Stimulated activated CD8-positive, alpha-beta memory T cell treated with anti-CD3 and anti-CD28 coated beads, Interleukin-4, amount 100 ng/mL, for 48 hours (primary cell): Measurements from ENCODE around the gene DHRS4L2.
A peak's percentile ranks its signal among the peaks of the same experiment; 100 is the strongest.
"Not testable (repeated sequence)": the region's sequence is repeated elsewhere in the genome, so short reads cannot be mapped to it uniquely, and the experiment has no call there.

Experiments
- DNase-seq: peaks from one replicate; pipeline ENCODE4 v3.0.0-alpha.2; 2020

The DHRS4L2 gene

DNA sequence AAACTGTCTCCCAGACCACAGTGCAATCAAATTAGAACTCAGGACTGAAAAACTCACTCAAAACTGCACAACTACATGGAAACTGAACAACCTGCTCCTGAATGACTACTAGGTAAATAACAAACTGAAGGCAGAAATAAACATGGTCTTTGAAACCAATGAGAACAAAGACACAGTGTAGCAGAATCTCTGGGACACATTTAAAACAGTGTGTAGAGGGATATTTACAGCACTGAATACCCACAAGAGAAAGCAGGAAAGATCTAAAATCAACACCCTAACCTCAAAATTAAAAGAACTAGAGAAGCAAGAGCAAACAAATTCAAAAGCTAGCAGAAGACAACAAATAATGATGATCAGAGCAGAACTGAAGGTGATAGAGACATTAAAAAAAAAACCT lies 14.7 kb upstream of the DHRS4L2 start:
- not testable (repeated sequence) for DNase-seq

DNA sequence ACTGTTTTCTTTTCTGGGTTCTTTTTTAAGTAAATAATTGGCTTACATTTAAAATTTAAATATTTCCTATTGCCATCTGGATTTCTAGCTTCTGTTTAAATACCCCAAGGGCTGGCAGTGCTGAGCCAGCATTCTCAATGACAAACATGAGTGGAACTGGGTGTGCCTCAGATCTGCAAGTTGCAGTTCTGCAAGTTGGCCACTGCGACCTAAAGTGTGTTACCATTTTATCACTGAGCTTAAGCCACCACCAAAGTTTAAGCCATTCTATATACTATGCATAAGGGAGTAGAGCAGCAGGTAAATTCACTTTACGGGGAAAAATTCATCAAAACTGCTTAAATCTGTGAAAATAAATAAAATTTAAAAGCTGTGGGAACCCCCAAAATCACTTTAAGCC lies 11.5 kb upstream of the DHRS4L2 start:
- not testable (repeated sequence) for DNase-seq

DNA sequence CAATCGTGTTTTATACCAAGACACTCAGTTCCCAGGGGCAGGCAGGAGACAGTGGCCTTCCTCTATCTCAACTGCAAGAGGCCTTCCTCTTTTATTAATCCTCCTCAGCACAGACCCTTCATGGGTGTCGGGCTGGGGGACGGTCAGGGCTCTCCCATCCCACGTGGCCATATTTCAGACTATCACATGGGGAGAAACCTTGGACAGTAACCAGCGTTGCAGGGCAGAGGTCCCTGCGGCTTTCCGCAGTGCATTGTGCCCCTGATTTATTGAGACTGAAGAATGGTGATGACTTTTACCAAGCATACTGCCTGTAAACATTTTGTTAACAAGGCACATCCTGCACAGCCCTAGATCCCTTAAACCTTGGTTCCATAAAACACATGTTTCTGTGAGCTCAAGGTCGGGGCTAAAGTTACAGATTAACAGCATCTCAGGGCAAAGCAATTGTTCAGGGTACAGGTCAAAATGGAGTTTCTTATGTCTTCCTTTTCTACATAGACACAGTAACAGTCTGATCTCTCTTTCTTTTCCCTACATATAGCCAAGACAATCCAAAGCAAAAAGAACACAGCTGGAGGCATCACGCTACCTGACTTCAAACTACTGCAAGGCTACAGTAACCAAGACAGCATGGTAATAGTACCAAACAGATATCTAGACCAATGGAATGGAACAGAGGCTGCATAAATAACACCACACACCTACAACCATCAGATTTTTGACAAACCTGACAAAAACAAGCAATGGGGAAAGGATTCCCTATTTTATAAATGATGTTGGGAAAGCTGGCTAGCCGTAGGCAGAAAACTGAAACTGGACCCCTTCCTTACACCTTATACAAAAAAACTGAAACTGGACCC lies 6.5 kb upstream of the DHRS4L2 start:
- DNase-seq: not testable (repeated sequence)

DNA sequence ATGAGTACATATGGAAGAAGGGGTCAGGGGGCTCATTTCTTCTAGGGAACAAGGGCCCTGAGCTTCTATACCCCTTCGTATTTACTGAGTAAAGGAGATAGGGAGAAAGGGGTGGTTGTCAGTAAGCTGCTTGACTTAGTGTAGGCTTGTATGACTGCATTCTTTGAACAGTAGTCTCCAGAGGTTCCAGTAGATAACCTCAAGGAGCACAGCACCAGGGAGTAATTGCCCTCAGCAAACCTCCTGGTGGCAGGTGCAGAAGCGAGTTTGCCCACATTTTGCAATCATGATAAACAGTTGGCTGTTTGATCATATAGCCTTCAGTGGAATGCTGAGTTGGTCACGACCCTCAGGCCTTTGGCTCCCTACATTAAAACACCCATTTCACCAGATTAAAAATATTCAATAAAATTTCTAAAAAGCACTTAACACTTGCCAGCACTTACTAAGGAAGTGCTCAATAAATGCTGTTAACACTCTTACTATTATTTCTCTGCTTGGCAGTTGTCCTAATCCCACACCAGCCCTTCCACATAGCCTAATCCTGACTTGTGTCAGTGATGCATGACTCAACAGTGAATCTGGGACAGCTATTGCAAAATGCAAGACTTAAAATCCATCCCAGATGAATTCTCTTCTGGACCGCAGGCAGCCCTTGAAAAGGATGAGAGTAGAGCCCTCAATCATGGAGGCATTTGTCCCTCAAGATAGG lies 3.7 kb upstream of the DHRS4L2 start:
- no peak for DNase-seq

DNA sequence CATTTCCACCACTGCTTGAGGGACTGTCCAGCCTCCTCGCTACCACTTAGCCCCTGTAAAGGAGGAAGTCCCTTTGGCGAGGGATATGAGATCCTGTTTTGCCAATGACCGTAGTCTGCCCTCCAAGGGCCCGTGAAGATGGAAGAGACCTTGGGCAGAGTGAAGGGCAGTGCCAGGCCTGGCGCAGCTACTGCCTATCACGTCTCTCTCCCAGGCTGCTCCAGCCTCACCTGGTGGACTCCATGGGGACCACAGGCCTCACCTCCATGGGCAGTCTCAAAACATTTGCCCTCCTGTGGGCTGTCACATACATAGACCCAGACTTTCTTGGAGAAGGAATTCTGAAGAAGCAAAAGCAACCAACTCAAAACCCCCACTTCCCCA lies 514 bp upstream of the DHRS4L2 start:
- DNase-seq: not testable (repeated sequence)

DNA sequence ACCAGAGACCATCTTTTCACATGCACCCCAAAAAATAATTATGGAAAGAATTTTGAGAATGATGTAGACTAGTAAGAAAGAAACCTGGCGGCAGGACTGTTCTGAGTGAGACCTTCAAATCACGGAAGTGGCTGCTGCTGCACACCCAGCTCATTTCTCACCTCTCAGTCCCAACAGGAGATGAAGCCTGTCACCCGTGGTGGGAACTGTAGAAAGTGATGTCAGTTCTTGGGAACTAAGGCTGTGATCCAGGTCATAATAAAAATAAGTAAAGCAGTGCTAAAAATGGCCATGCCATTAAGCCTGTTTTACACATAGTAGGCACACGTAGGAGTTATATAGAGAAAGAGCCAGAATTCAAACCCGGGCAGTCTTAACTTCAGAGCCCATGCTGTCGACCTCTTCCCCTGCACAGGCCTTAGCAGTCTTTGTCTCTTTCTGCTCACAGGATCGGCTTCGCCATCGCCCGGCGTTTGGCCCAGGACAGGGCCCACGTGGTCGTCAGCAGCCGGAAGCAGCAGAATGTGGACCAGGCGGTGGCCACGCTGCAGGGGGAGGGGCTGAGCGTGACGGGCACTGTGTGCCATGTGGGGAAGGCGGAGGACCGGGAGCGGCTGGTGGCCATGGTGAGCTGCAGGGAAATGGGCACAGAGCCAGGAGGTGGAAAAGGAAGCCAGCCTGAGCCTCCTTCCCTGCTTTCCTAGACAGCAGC lies 1.2 kb downstream of the DHRS4L2 start:
- DNase-seq: peak; percentile 39

DNA sequence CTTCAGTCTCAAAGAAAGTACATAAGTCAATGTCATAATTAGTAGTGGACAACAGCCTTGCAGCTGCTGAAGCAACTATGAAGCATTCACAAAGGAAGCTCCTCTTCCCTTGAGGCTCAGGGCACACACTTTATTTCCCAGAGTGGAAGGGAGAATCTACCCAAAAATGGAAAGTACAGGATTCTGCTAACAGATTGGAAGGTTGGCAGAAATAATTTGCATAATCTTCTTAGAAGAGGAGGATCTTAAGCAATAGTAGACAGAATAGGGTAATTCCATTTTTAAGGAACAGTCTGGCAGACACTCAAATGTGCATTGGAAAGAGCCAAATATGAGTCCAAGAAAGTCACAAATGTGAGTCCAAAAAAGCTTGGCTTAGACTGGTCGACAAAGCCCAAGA lies 2.2 kb downstream of the DHRS4L2 start:
- DNase-seq: not testable (repeated sequence)

DNA sequence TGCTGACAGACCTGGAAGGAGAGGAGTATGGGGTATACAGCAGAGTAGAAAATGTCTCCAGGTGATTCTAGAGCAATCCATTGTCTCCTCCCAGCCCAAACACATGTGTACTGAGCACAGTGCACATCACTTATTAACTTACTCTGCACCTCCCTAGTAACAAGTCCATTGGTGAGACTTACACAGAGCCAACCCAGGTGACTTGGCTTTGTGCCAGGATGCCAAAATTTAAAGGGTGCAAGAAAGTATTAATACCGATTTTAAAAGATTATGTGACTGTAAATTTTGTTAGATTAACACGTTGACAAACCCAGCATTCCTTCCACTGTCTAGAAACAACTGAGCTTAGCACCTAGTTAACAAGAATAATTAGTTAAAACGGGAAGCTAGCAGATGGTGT lies 4.3 kb downstream of the DHRS4L2 start:
- DNase-seq: not testable (repeated sequence)

DNA sequence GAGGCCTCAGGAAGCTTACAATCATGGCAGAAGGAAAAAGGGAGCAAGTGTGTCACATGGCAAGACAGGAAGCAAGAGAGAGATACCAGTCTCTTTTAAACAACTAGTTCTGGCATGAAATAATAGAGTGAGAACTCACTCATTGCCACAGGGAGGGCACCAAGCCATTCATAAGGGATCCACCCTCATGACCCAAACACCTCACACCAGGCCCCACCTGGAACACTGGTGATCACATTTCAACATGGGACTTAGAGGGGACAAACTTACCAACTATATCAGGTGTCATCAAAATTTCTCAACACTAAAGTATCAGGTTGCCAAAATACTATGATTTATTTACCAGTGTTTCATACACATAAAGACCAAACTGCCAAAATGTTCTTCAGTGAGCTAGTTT lies 7.3 kb downstream of the DHRS4L2 start:
- DNase-seq: not testable (repeated sequence)

DNA sequence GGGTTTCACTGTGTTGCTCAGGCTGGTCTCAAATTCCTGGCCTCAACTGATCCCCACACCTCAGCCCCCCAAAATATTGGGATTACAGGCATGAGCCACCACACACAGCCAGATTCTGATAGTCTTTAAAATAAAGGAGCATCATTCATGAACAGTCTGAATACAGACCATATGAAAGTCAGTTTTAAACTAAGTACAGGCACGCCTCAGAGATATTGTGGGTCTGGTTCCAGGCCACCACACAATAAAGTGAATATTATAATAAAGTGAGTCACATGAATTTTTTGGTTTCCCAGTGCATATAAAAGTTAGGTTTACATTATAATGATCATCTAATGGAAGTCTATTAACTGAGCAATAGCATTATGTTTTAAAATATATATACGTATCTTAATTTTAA lies 8.1 kb downstream of the DHRS4L2 start:
- DNase-seq: not testable (repeated sequence)

DNA sequence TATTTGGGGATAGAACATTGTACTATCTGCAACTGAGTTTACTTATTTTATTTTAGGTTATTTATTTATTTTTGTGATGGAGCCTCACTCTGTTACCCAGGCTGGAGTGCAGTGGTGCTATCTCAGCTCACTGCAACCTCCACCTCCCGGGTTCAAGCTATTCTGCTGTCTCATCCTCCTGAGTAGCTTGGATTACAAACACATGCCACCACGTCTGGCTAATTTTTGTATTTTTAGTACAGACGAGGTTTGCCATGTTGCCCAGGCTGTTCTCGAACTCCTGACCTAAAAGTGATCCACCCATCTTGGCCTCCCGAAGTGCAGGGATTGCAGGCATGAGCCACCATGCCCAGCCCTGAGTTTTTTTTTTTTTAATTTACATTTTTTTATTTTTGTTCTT lies 10.9 kb downstream of the DHRS4L2 start:
- not testable (repeated sequence) for DNase-seq

DNA sequence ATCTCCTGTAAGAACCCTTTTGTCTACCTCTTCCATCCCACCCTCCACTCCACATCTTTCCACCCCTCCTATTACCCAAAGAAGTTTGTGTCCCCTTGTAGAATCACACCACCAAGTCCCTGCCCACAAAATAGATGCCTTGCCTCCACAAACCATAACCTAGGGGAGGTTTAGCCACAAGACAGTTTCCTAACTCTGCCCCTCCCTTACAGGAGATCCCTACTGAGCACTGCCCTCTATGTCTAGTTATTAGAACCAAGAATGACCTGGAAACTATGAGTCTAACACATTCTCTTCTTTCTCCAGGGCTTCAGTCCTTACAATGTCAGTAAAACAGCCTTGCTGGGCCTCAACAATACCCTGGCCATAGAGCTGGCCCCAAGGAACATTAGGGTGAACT lies 12.3 kb downstream of the DHRS4L2 start:
- not testable (repeated sequence) for DNase-seq

DNA sequence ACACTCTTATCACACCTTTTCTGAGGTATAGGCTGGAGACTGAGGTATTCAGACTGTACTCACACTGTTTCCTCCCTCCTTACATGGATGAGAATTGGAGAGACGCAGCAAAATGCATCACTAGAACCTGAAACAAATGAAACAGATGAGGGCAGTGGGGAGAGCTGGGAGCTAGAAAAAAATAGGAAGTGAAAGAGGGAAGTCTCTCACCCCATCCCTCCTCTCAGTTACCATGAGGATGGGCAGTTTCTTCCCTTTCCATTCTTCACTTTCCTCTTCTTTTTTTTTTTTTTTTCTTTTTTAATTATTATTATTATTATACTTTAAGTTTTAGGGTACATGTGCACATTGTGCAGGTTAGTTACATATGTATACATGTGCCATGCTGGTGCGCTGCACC lies 12.9 kb downstream of the DHRS4L2 start:
- not testable (repeated sequence) for DNase-seq

DNA sequence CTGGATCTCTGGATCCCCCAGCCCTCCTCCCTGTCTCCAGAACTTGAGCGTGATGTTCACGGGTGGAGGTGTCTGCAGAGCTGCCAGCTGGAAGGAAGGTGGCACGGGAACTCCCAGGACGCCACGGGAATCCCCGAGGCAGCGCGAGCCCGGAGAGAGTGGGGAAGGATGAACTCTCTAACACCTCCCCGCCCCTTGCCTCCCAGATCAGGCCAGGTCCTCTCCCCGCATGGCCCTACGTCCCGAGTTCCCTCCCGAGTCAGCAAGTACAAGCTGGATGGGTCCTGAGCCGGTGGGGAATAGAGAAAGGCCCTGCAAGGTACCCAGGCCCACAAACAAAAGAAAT lies 17.7 kb downstream of the DHRS4L2 start:
- DNase-seq: not testable (repeated sequence)

DNA sequence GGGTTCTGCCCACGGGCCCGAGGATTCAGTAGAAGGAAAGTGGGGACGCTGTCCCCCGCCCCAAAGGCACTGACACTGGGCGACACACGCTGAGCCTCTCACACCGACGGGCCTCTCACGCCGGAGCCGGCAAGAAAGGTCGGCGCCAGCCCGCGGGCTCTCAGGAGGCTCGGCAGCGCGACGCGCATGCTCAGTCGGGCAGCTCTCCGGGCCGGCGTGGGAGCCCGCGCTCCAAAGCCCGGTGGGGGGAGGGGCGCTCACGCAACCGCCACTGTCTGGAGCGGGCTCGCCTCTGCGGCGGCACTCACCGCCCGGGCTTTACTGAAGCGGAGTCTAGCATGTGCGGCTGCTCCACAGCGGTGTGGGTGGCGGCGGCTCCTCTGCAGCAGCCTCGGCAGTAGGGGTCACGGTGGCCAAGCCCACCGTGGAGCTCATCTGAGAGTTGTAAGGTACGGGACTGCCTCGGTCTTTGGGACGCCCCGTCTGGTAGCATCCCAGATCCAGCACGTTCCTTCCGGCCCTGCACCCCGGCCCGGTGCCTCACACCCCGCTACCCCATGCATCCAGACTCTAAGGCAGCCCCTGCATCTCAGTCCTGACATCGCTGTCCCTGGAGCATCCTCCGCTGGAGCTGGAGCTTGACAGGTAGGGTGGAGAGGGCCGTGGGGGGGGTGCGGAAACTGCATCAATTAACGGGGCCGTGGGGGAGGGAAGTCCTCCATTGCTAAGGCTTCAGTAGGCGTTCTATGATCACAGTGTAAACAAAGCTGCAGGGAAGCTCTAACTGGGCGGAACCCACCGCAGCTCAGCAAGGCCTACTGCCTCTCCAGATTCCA lies 18.3 kb downstream of the DHRS4L2 start:
- DNase-seq: peak; percentile 80

DNA sequence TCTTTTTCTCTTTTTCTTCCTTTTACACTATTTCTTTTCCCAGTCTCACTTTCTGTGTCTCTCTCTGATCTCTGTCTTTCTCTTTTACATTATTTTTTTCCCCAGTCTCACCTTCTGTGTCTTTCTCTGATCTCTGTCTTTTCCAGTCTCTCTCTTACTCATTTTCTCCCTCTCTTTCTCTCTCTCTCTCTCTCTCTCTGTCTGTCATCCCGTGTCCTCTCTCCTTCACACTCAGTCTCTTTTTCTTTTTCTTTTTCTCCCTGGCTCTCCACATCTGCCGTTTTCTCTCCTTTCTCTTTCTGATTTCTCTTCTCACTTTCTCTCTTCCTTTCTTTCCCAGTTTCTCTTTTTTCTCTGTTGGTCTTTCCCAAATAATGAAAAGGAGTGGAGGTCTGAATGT lies 22.3 kb downstream of the DHRS4L2 start:
- DNase-seq: no peak

DNA sequence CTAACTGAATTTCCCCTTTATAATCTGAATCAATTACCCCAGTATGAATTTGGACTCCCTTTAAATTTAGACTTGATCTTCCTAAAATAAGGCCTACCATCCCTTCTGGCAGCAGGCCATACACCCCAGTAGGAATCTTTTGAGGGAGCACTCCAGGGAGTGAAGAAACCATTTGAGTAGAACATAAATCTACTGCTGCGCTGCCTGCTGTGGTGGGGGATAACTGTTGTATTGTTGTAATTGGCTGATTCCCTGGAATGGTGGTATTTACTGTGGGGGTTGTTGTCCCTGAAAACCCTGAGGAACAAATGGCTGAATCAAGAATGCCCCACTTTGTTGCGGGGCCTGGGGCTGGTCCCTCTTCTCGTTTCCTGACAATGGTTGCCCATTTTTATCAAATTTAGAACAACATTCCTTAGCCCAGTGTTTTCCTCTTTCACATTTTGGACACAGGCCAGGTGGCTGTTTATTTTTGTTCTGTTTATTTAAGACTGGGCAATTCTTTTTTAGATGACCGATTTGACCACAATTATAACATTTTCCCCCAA lies 24.1 kb downstream of the DHRS4L2 start:
- not testable (repeated sequence) for DNase-seq

DNA sequence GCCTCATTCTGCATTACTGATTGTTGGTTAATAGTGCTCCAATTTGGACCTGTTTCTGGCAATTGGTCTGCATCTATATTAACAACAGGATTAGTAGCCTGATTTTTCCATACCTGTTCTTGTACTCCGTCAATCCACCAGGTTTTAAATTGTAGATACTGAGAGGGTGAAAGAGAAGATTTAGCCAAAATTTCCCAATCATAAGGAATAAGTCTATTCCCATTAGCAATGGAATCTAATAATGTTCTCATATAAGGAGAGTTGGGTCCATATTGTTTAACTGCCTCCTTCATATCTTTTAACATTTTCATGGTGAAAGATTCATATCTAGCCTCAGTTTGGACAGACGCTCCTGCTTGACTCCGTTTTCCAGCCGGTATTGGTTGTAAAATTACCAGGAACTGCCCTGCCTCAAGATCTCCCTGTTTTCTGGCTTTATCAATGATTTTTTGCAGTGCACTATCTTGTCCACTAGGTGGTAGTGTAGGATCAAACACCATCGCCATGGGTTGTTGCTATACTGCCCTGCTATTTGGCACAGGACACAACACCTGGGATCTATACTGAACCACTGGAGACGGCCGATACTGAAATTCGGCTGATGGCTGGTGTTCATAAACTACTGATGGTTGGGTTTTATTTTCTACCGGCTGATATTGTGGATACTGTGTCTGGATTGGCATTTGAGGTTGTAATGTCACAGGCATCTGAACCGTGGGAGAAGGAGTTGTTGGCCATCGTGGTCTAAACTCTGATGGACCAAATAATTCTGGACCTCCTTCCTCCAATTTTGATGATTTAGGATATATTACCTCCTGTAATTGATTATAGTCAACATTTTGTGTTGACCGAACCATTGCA lies 25.2 kb downstream of the DHRS4L2 start:
- peak; percentile 46 for DNase-seq

DNA sequence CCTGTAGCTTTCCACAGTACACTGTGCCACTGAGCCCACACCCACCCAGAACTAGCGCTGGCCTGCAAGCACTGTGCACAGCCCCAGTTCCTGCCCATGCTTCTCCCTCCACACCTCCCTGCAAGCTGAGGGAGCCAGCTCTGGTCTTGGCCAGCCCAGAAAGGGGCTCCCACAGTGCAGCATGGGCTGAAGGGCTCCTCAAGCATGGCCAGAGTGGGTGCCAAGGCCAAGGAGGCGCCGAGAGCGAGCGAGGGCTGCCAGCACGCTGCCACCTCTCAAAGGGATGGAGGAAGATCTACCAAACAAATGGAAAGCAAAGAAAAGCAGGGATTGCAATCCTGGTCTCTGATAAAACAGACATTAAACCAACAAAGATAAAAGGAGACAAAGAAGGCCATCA lies 27.0 kb downstream of the DHRS4L2 start:
- DNase-seq: not testable (repeated sequence)

DNA sequence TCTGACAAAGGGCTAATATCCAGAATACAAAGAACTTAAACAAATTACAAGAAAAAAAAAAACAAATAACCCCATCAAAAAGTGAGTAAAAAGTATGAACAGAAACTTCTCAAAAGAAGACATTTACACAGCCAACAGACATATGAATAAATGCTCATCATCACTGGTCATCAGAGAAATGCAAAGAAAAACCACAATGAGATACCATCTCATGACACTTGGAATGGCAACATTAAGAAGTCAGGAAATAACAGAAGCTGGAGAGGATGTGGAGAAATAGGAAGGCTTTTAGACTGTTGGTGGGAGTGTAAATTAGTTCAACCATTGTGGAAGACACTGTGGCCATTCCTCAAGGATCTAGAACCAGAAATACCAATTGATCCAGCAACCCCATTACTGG lies 30.2 kb downstream of the DHRS4L2 start:
- DNase-seq: not testable (repeated sequence)

DNA sequence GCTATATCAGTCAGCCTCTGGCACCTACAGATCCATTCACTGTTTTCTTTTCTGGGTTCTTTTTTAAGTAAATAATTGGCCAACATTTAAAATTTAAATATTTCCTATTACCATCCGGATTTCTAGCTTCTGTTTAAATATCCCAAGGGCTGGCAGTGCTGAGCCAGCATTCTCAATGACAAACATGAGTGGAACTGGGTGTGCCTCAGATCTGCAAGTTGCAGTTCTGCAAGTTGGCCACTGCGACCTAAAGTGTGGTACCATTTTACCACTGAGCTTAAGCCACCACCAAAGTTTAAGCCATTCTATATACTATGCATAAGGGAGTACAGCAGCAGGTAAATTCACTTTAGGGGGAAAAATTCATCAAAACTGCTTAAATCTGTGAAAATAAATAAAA lies 31.2 kb downstream of the DHRS4L2 start:
- not testable (repeated sequence) for DNase-seq
